H9 (cell line): ENCODE results near the gene RPL18. TPM values are rescaled to one million over a fixed set of nuclear protein-coding genes. Genes with fewer than 3 reads are reported as not detected.
A peak's percentile ranks its signal among the peaks of the same experiment; 100 is the strongest.

Experiments used
- DNase-seq: peaks from one replicate; pipeline ENCODE4 v3.0.0-alpha.2; 2017
- H2AFZ ChIP-seq: one replicate; pipeline ENCODE4 v1.6.1; 2013; ENCODE audit warnings: mild to moderate bottlenecking, low read length, control low read depth, moderate library complexity
- H2AK5ac ChIP-seq: 2 replicates; pipeline ENCODE4 v1.6.1; 2013; ENCODE audit warnings: low read length, control low read depth, mixed read lengths; ENCODE audit not compliant: insufficient read length
- H2BK120ac ChIP-seq: one replicate; pipeline ENCODE4 v1.6.1; 2013; ENCODE audit warnings: low read depth, mild to moderate bottlenecking, low read length, control low read depth, inconsistent platforms; ENCODE audit not compliant: poor library complexity, severe bottlenecking
- H2BK12ac ChIP-seq: 2 replicates; pipeline ENCODE4 v1.6.1; 2013; ENCODE audit warnings: low read length, control low read depth, mixed read lengths, low read depth; ENCODE audit not compliant: insufficient read length
- H2BK15ac ChIP-seq: 2 replicates; pipeline ENCODE4 v1.6.1; 2013; ENCODE audit warnings: low read depth, low read length, control low read depth
- H2BK20ac ChIP-seq: one replicate; pipeline ENCODE4 v1.6.1; 2013; ENCODE audit warnings: low read depth, mild to moderate bottlenecking, low read length, control low read depth, inconsistent platforms; ENCODE audit not compliant: poor library complexity, severe bottlenecking
- H2BK5ac ChIP-seq: 2 replicates; pipeline ENCODE4 v1.6.1; 2013; ENCODE audit warnings: low read length, control low read depth, mixed read lengths; ENCODE audit not compliant: insufficient read length
- H3K14ac ChIP-seq: 2 replicates; pipeline ENCODE4 v1.6.1; 2013; ENCODE audit warnings: low read length, control low read depth; ENCODE audit not compliant: insufficient read depth
- H3K18ac ChIP-seq: 2 replicates; pipeline ENCODE4 v1.6.1; 2013; ENCODE audit warnings: low read depth, mild to moderate bottlenecking, mixed read lengths, low read length, control low read depth; ENCODE audit not compliant: insufficient read length
- H3K23ac ChIP-seq: 2 replicates; pipeline ENCODE4 v1.6.1; 2013; ENCODE audit warnings: low read length, control low read depth, mixed read lengths, low read depth; ENCODE audit not compliant: insufficient read length
- H3K23me2 ChIP-seq: 2 replicates; pipeline ENCODE4 v1.6.1; 2013; ENCODE audit warnings: low read depth, mild to moderate bottlenecking, mixed read lengths, low read length, control low read depth; ENCODE audit not compliant: insufficient read length, poor library complexity, severe bottlenecking
- H3K27ac ChIP-seq: 2 replicates; pipeline ENCODE4 v1.5.1; 2013; ENCODE audit warnings: low read length, control low read depth, mixed read lengths, low read depth; ENCODE audit not compliant: insufficient read length
- H3K27me3 ChIP-seq: 2 replicates; pipeline ENCODE4 v1.6.1; 2013; ENCODE audit warnings: low read length, control low read depth, inconsistent platforms; ENCODE audit not compliant: insufficient read depth
- H3K4ac ChIP-seq: 2 replicates; pipeline ENCODE4 v1.6.1; 2013; ENCODE audit warnings: low read depth, mild to moderate bottlenecking, control low read depth, inconsistent platforms, low read length, moderate library complexity
- H3K4me1 ChIP-seq: 2 replicates; pipeline ENCODE4 v1.6.1; 2013; ENCODE audit warnings: low read length, control low read depth, inconsistent platforms; ENCODE audit not compliant: insufficient read depth
- H3K4me2 ChIP-seq: 2 replicates; pipeline ENCODE4 v1.6.1; 2013; ENCODE audit warnings: low read length, control low read depth, mixed read lengths; ENCODE audit not compliant: insufficient read length, insufficient read depth
- H3K56ac ChIP-seq: 2 replicates; pipeline ENCODE4 v1.6.1; 2013; ENCODE audit warnings: low read depth, mild to moderate bottlenecking, mixed read lengths, low read length, control low read depth; ENCODE audit not compliant: insufficient read length
- H3K79me1 ChIP-seq: 2 replicates; pipeline ENCODE4 v1.6.1; 2013; ENCODE audit warnings: low read depth, mild to moderate bottlenecking, moderate library complexity, low read length, control low read depth, inconsistent platforms; ENCODE audit not compliant: insufficient read depth, poor library complexity, severe bottlenecking
- H3K79me2 ChIP-seq: 2 replicates; pipeline ENCODE4 v1.6.1; 2013; ENCODE audit warnings: low read length, control low read depth, inconsistent platforms; ENCODE audit not compliant: insufficient read depth
- H3K9ac ChIP-seq: 2 replicates; pipeline ENCODE4 v1.6.1; 2013; ENCODE audit warnings: low read length, control low read depth, mixed read lengths; ENCODE audit not compliant: insufficient read length; ENCODE audit errors: extremely low read depth
- H3K9me3 ChIP-seq: one replicate; pipeline ENCODE4 v1.6.1; 2013; ENCODE audit warnings: low read depth, low read length, inconsistent platforms; ENCODE audit not compliant: control insufficient read depth
- H3T11ph ChIP-seq: one replicate; pipeline ENCODE4 v1.6.1; 2013; ENCODE audit warnings: mild to moderate bottlenecking, low read length, control low read depth, inconsistent platforms
- H4K20me1 ChIP-seq: one replicate; pipeline ENCODE4 v1.6.1; 2013; ENCODE audit not compliant: control insufficient read depth, insufficient read length, insufficient read depth
- H4K5ac ChIP-seq: 2 replicates; pipeline ENCODE4 v1.6.1; 2013; ENCODE audit warnings: low read depth, mild to moderate bottlenecking, mixed read lengths, low read length, control low read depth; ENCODE audit not compliant: insufficient read length
- H4K8ac ChIP-seq: replicated peaks from 2 replicates; pipeline ENCODE4 v1.6.1; 2013; ENCODE audit warnings: low read length, control low read depth, mixed read lengths, low read depth; ENCODE audit not compliant: insufficient read length
- H4K91ac ChIP-seq: 2 replicates; pipeline ENCODE4 v1.6.1; 2013; ENCODE audit warnings: low read depth, mild to moderate bottlenecking, moderate library complexity, mixed read lengths, low read length, control low read depth; ENCODE audit not compliant: insufficient read length
- H3K27ac Mint-ChIP-seq, 3 experiments: 2 replicates in 2 of 3; 3 replicates in 1 of 3; pipeline ENCODE4 v1.8.0; 2020 to 2021; ENCODE audit warnings: mixed read lengths in 3 of 3, mild to moderate bottlenecking in 1 of 3, moderate library complexity in 1 of 3
- H3K27me3 Mint-ChIP-seq: 2 replicates; pipeline ENCODE4 v1.8.0; 2021; ENCODE audit warnings: low read depth, mild to moderate bottlenecking, moderate library complexity, mixed read lengths
- H3K36me3 Mint-ChIP-seq, 3 experiments: 2 replicates in 2 of 3; 3 replicates in 1 of 3; pipeline ENCODE4 v1.8.0; 2020 to 2021; ENCODE audit warnings: low read depth in 3 of 3, mixed read lengths in 3 of 3; ENCODE audit not compliant: insufficient read depth in 1 of 3
- H3K4me1 Mint-ChIP-seq, 2 experiments: 2 replicates each; pipeline ENCODE4 v1.8.0; 2020; ENCODE audit warnings: mixed read lengths in 2 of 2
- H3K4me3 Mint-ChIP-seq, 2 experiments: 2 replicates in 1 of 2; 3 replicates in 1 of 2; pipeline ENCODE4 v1.8.0; 2020 to 2021; ENCODE audit warnings: mild to moderate bottlenecking in 2 of 2, mixed read lengths in 2 of 2, moderate library complexity in 1 of 2
- H3K9me3 Mint-ChIP-seq, 2 experiments: 2 replicates in 1 of 2; 3 replicates in 1 of 2; pipeline ENCODE4 v1.8.0; 2020; ENCODE audit warnings: mild to moderate bottlenecking in 2 of 2, mixed read lengths in 2 of 2, moderate library complexity in 1 of 2
- CTCF ChIP-seq: fragments of 200-600 bp; sonication (generic); conservative IDR thresholded peaks from 3 replicates; pipeline ENCODE4 v1.8.0; 2021; ENCODE audit warnings: antibody characterized with exemption, mild to moderate bottlenecking
- WGBS: extraction: QIAGEN DNeasy Blood & Tissue Kit; methylation state at CpG from one replicate; pipeline ENCODE4 v1.1.7; 2013; ENCODE audit warnings: missing lambda C conversion rate, low lambda C conversion rate, mixed read lengths; ENCODE audit not compliant: insufficient read length; ENCODE audit errors: extremely low coverage; 5-methylcytosine and 5-hydroxymethylcytosine counted together
- total RNA-seq: library from RNA; stranded (reverse); gene quantifications from 2 replicates; pipeline ENCODE4 v1.2.1, GENCODE V29; 2021

RPL18 gene
- total RNA-seq, 1 experiment from 2014 or later = 1,855 TPM

- H3K4me3 Mint-ChIP-seq = peak overlapping the region; percentile 42 to 66
- Histone ChIP-seq H2AFZ (no peak overlapping the region), H3K14ac (no peak overlapping the region; the same call in 1 of the 2 replicates), H2BK120ac (no peak overlapping the region), H3K4me1 (peaks cover 3% of the 10 kb centered on the region; the same call in 1 of the 2 replicates), H2BK5ac (no peak overlapping the region), H3K27ac (peak overlapping the region; percentile 47), H3K79me2 (peaks cover 18% of the 10 kb centered on the region), H2BK15ac (no peak overlapping the region), H4K5ac (no peak overlapping the region), H3K4me2 (peak overlapping the region; percentile 21), H3T11ph (no peak overlapping the region), H3K27me3 (no peaks in the 10 kb centered on the region), H3K23me2 (peaks cover 10% of the 10 kb centered on the region), H3K79me1 (peaks cover 4% of the 10 kb centered on the region), H3K23ac (no peak overlapping the region), H2BK20ac (no peak overlapping the region), H3K18ac (no peak overlapping the region), H2BK12ac (no peak overlapping the region), H3K9ac (no peak overlapping the region), H4K20me1 (no peaks in the 10 kb centered on the region), H2AK5ac (no peak overlapping the region), H3K56ac (no peak overlapping the region), H4K8ac (no peak overlapping the region), H3K9me3 (no peaks in the 10 kb centered on the region), H3K4ac (no peak overlapping the region), H4K91ac (no peak overlapping the region)
- H3K27ac Mint-ChIP-seq = peak overlapping the region; percentile 89 to 96 (median 89)
- no peaks in the 10 kb centered on the region; a peak in 2 of 5 replicates for H3K9me3 Mint-ChIP-seq
- no peak for DNase-seq
- TF ChIP-seq CTCF = no peak
- peaks cover 36 to 58% (median 53%) of the 10 kb centered on the region in 3 experiments for H3K36me3 Mint-ChIP-seq
- no CpG with 5 or more reads among the region's 19 CpGs for WGBS
- H3K4me1 Mint-ChIP-seq = peaks cover 40 to 54% of the 10 kb centered on the region in 2 experiments
- no peaks in the 10 kb centered on the region; the same call in 1 of the 2 replicates for H3K27me3 Mint-ChIP-seq
Observed at GRCh38 chr19:48615231-48616040, 3.5 kb downstream of the RPL18 start.
